ENCODE measurements around the gene CCDC13.

DNA sequence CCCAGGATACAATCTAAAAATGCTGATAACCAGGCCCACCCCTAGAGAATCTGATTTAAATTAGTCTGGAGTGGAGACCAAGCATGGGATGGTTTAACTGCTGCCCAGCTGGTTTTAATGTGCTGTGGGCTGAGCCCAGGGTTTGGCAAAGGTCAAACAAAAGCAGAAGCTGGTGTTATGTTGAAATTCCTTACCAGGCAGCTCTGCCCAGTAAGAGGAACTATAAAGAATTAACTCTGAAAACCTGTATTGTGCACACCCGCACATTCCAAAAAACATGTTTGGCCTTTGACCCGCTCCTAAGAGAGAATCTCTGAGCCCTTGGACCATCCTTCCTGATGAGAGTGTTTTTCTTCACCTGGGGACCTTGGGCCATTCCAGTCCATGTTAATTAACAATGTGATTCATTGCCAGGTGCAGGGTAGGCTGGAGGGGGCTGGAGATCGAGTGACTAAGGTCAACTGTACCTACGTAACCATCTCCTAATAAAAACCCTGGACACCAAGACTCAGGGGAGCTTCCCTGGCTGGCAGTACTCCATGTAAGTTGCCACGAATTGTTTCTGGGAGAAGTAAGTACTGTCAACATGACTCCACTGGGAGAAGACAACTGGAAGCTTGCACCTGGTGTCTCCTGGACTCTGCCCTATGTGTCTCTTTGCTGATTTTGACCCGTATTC lies 10.9 kb downstream of the CCDC13 start:
- TF ChIP-seq EZH2 (IDR thresholded peaks at IDR 0.05; ENCODE audit: insufficient read depth, poor library complexity, severe bottlenecking), result no peak
- no peak for TF ChIP-seq EZH2phosphoT487 (IDR thresholded peaks at IDR 0.05; ENCODE audit: insufficient read depth, low read depth)

Data from GM23248 (cell line).